Neuronal stem cell (in vitro differentiated cells): ENCODE data around the gene ZNF609.

Source experiments
- DNase-seq: peaks from one replicate; pipeline ENCODE4 v3.0.0-alpha.2; 2013; ENCODE audit warnings: low spot score
- H2AFZ ChIP-seq: one replicate; pipeline ENCODE4 v1.6.1; 2013; ENCODE audit warnings: mild to moderate bottlenecking, low read length, inconsistent platforms
- H2AK5ac ChIP-seq: 2 replicates; pipeline ENCODE4 v1.6.1; 2013; ENCODE audit warnings: low read depth, mild to moderate bottlenecking, inconsistent platforms, low read length, moderate library complexity, mixed read lengths
- H2BK120ac ChIP-seq: 2 replicates; pipeline ENCODE4 v1.6.1; 2013; ENCODE audit warnings: low read depth, mild to moderate bottlenecking, inconsistent platforms, low read length, moderate library complexity, mixed read lengths
- H2BK12ac ChIP-seq: one replicate; pipeline ENCODE4 v1.6.1; 2013; ENCODE audit warnings: low read length, inconsistent platforms
- H2BK15ac ChIP-seq: 2 replicates; pipeline ENCODE4 v1.6.1; 2013; ENCODE audit warnings: mild to moderate bottlenecking, low read length, inconsistent platforms, mixed read lengths
- H2BK5ac ChIP-seq: one replicate; pipeline ENCODE4 v1.6.1; 2013; ENCODE audit warnings: inconsistent platforms, mild to moderate bottlenecking, low read length, moderate library complexity
- H3K14ac ChIP-seq: one replicate; pipeline ENCODE4 v1.6.1; 2013; ENCODE audit warnings: low read length, inconsistent platforms
- H3K18ac ChIP-seq: 2 replicates; pipeline ENCODE4 v1.6.1; 2013; ENCODE audit warnings: low read length, inconsistent platforms
- H3K23ac ChIP-seq: 2 replicates; pipeline ENCODE4 v1.6.1; 2013; ENCODE audit warnings: low read depth, mild to moderate bottlenecking, mixed read lengths, low read length, inconsistent platforms; ENCODE audit not compliant: poor library complexity
- H3K27ac ChIP-seq: replicated peaks from 3 replicates; pipeline ENCODE4 v1.5.1; 2013; ENCODE audit warnings: low read length, inconsistent platforms
- H3K27me3 ChIP-seq, 3 experiments: 2 replicates each; pipeline ENCODE4 v1.6.1; 2013; ENCODE audit warnings: low read length in 3 of 3, mild to moderate bottlenecking in 2 of 3, inconsistent platforms in 1 of 3, low read depth in 1 of 3, mixed read lengths in 1 of 3, moderate library complexity in 1 of 3; ENCODE audit not compliant: control insufficient read depth in 3 of 3, insufficient read depth in 3 of 3
- H3K36me3 ChIP-seq, 2 donors: replicated peaks in 1 of 2; 2 replicates each; pipeline ENCODE4 v1.6.1; 2013; ENCODE audit warnings: low read length in 2 of 2; ENCODE audit not compliant: control insufficient read depth in 2 of 2, insufficient read depth in 2 of 2
- H3K4ac ChIP-seq: 2 replicates; pipeline ENCODE4 v1.6.1; 2013; ENCODE audit warnings: inconsistent platforms, mild to moderate bottlenecking, low read length, moderate library complexity
- H3K4me1 ChIP-seq, 2 donors: 1 replicate in 1 of 2; 2 replicates in 1 of 2; pipeline ENCODE4 v1.6.1; 2013; ENCODE audit warnings: low read length in 2 of 2, low read depth in 1 of 2; ENCODE audit not compliant: control insufficient read depth in 2 of 2, insufficient read depth in 1 of 2
- H3K4me2 ChIP-seq: one replicate; pipeline ENCODE4 v1.6.1; 2013; ENCODE audit warnings: mild to moderate bottlenecking, low read length, inconsistent platforms; ENCODE audit not compliant: insufficient read depth, poor library complexity, severe bottlenecking
- H3K4me3 ChIP-seq, 2 donors: 2 replicates each; pipeline ENCODE4 v1.5.1; 2013; ENCODE audit warnings: low read length in 2 of 2, mild to moderate bottlenecking in 2 of 2, inconsistent platforms in 1 of 2, moderate library complexity in 1 of 2
- H3K79me1 ChIP-seq: one replicate; pipeline ENCODE4 v1.6.1; 2013; ENCODE audit warnings: low read depth, mild to moderate bottlenecking, inconsistent platforms, low read length, moderate library complexity
- H3K9ac ChIP-seq: one replicate; pipeline ENCODE4 v1.6.1; 2013; ENCODE audit warnings: mild to moderate bottlenecking, low read depth, low read length, inconsistent platforms; ENCODE audit not compliant: poor library complexity
- H3K9me3 ChIP-seq, 2 donors: replicated peaks in 1 of 2; 2 replicates each; pipeline versions ENCODE3 to v1.6.1; 2013; ENCODE audit warnings: low read length in 2 of 2, mild to moderate bottlenecking in 2 of 2, inconsistent platforms in 1 of 2, low read depth in 1 of 2, mixed read lengths in 1 of 2, moderate library complexity in 1 of 2; ENCODE audit not compliant: control insufficient read depth in 2 of 2, insufficient read depth in 1 of 2
- H4K8ac ChIP-seq: one replicate; pipeline ENCODE4 v1.6.1; 2013; ENCODE audit warnings: low read depth, mild to moderate bottlenecking, inconsistent platforms, low read length, moderate library complexity
- H4K91ac ChIP-seq: one replicate; pipeline ENCODE4 v1.6.1; 2013; ENCODE audit warnings: low read length, low read depth, mild to moderate bottlenecking, inconsistent platforms; ENCODE audit not compliant: poor library complexity
- WGBS, 2 donors: extraction: QIAGEN DNeasy Blood & Tissue Kit; methylation state at CpG; one replicate each; pipeline ENCODE4 v1.1.7; 2013; ENCODE audit warnings: missing lambda C conversion rate in 2 of 2, mixed read lengths in 1 of 2; ENCODE audit not compliant: insufficient read length in 2 of 2, insufficient replicate concordance in 1 of 2; ENCODE audit errors: extremely low coverage in 2 of 2; 5-methylcytosine and 5-hydroxymethylcytosine counted together

The ZNF609 gene

DNA sequence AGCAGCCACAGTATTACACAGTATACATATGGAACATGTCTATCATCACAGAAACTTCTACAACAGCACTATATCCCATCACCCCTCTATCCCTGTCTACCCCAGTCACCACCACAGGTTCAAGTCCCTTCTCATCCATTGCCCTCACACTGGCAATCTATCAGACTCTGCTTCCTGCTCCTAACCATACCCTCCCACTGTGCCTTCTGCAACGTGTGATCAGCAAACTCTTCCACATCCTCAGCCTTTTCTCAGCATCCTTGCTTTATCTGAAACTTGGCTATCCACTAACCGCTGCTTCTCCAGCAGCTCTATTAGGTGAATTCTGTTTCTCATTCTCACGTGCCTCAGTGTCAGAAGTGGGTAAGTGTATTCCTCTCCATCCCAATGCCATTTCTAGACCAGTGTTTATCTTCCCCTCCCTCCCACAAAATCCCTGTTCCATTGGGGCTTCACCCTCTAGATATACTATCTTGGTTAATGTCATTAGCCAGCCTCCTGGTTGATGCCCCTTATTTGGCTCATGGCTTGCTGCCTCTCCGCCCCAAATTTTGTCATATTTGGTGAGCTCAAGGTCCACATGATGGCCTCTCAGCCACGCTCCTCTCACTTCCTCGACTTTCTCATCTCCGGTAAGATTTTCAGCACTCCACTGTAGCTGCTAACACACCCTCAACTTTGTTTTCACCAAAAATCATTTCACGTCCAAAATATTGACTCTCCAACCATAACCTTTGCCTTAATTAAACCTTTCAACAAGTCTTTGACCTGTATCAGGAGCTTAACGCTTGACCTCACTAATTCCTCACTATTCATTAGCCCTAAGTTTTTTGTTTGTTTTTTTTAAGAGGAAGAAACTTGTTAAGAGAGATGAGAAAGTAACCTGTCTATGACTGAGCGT is 245.9 kb downstream of the ZNF609 start:
- Histone ChIP-seq H4K8ac (no peak overlapping the region), H3K27me3 (no peaks in the 10 kb centered on the region), H2AFZ (no peak overlapping the region), H3K4ac (no peak overlapping the region), H2BK5ac (no peak overlapping the region), H3K9me3 (no peaks in the 10 kb centered on the region), H3K18ac (no peak overlapping the region), H2BK12ac (no peak overlapping the region), H4K91ac (no peak overlapping the region), H3K36me3 (peaks cover 0 to 10% of the 10 kb centered on the region in 2 donors), H3K4me3 (no peak overlapping the region), H3K4me2 (no peak overlapping the region), H2BK15ac (no peak overlapping the region), H3K23ac (no peak overlapping the region), H3K9ac (no peak overlapping the region), H3K4me1 (peaks cover 4 to 13% of the 10 kb centered on the region in 2 donors), H3K27ac (no peak overlapping the region), H3K14ac (no peak overlapping the region), H2BK120ac (no peak overlapping the region), H3K79me1 (peaks cover 3% of the 10 kb centered on the region), H2AK5ac (no peak overlapping the region)
- DNase-seq: no peak
- WGBS, 2 donors: 100% methylated on average over 1 of the region's 10 CpGs; no CpG with 5 or more reads in 1 of the 2 donors

DNA sequence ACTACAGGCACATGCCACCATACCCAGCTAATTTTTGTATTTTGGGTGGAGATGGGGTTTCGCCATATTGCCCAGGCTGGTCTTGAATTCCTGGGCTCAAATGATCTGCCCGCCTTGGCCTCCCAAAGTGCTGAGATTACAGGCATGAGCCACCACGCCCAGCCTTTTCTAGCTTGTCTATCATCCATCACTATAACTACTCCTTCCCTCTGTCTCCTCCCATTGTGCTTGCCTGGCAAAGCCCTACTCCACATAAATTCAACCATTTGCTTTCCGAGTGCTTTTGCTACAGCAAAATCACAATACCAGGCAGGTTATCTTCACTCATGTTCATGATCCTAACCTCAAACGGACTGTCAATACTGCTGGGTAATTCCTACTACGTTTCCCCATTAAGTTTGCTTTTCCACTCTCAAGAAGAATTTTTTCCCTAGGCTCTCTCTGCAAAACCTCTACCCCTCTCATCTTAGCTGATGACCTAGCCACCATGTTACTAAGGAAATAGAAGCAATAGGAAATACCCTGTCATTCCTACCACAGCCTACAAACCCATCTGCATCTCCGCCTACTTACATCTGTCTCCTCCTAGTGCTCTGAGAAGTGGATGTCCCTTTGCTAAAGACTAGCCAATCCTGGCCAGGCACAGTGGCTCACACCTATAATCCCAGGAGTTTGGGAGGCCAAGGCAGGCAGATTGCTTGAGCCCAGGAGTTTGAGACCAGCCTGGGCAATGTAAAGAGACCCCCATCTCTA is 250.5 kb downstream of the ZNF609 start:
- Histone ChIP-seq H3K23ac (no peak overlapping the region), H3K14ac (no peak overlapping the region), H4K91ac (no peak overlapping the region), H2AK5ac (no peak overlapping the region), H3K9me3 (no peaks in the 10 kb centered on the region), H3K4me1 (no peaks in the 10 kb centered on the region), H2AFZ (no peak overlapping the region), H3K79me1 (no peaks in the 10 kb centered on the region), H2BK120ac (no peak overlapping the region), H4K8ac (no peak overlapping the region), H3K27me3 (no peaks in the 10 kb centered on the region), H3K36me3 (peaks cover 0 to 33% of the 10 kb centered on the region in 2 donors), H3K27ac (no peak overlapping the region), H3K18ac (no peak overlapping the region), H3K4ac (no peak overlapping the region), H3K4me2 (no peak overlapping the region), H2BK12ac (no peak overlapping the region), H2BK5ac (no peak overlapping the region), H3K4me3 (no peak overlapping the region), H2BK15ac (no peak overlapping the region), H3K9ac (no peak overlapping the region)
- no peak for DNase-seq
- no CpG with 5 or more reads among the region's 7 CpGs for WGBS, 2 donors

- Histone ChIP-seq H3K4ac (no peak overlapping the region), H2BK5ac (no peak overlapping the region), H4K91ac (no peak overlapping the region), H3K4me1 (no peaks in the 10 kb centered on the region), H3K4me3 (no peak overlapping the region), H4K8ac (no peak overlapping the region), H3K14ac (no peak overlapping the region), H3K23ac (no peak overlapping the region), H3K79me1 (no peaks in the 10 kb centered on the region), H2BK120ac (no peak overlapping the region), H3K27me3 (no peaks in the 10 kb centered on the region), H2BK12ac (no peak overlapping the region), H3K27ac (no peak overlapping the region), H2BK15ac (no peak overlapping the region), H3K4me2 (no peak overlapping the region), H3K9ac (no peak overlapping the region), H2AK5ac (no peak overlapping the region), H3K18ac (no peak overlapping the region), H3K36me3 (peaks cover 0 to 47% of the 10 kb centered on the region in 2 donors), H2AFZ (no peak overlapping the region), H3K9me3 (no peaks in the 10 kb centered on the region)
- no peak for DNase-seq
- WGBS, 2 donors: no CpG with 5 or more reads among the region's 2 CpGs
These were observed 252.0 kb downstream of the ZNF609 start for GRCh38 chr15:64712353-64712752.

- no peak overlapping the region for H2BK15ac ChIP-seq
- no peaks in the 10 kb centered on the region for H3K79me1 ChIP-seq
- no peaks in the 10 kb centered on the region for H3K9me3 ChIP-seq
- H3K4me1 ChIP-seq: peaks cover 0 to 2% of the 10 kb centered on the region in 2 donors
- H2BK120ac ChIP-seq: no peak overlapping the region
- no peak overlapping the region for H2BK5ac ChIP-seq
- H3K14ac ChIP-seq: no peak overlapping the region
- H3K18ac ChIP-seq: no peak overlapping the region
- H2BK12ac ChIP-seq: no peak overlapping the region
- no peak overlapping the region for H3K27ac ChIP-seq
- H3K23ac ChIP-seq: no peak overlapping the region
- H4K8ac ChIP-seq: no peak overlapping the region
- no peak overlapping the region for H3K4ac ChIP-seq
- no peak overlapping the region for H3K4me3 ChIP-seq
- peaks cover 0 to 59% of the 10 kb centered on the region in 2 donors for H3K36me3 ChIP-seq
- no CpG with 5 or more reads among the region's 6 CpGs for WGBS, 2 donors
- no peak overlapping the region for H4K91ac ChIP-seq
- no peak overlapping the region for H2AFZ ChIP-seq
- H3K27me3 ChIP-seq: no peaks in the 10 kb centered on the region
- H2AK5ac ChIP-seq: no peak overlapping the region
- H3K4me2 ChIP-seq: no peak overlapping the region
- H3K9ac ChIP-seq: no peak overlapping the region
- no peak for DNase-seq
These were observed 253.2 kb downstream of the ZNF609 start for GRCh38 chr15:64713592-64713991.
